Measurements from ENCODE around the gene RPS3A. TPM values are rescaled to one million over a fixed set of nuclear protein-coding genes. Genes with fewer than 3 reads are reported as not detected.

Gene RPS3A
- polyA plus RNA-seq, 3 donors = 1,088 to 1,816 (median 1,582) TPM

DNA sequence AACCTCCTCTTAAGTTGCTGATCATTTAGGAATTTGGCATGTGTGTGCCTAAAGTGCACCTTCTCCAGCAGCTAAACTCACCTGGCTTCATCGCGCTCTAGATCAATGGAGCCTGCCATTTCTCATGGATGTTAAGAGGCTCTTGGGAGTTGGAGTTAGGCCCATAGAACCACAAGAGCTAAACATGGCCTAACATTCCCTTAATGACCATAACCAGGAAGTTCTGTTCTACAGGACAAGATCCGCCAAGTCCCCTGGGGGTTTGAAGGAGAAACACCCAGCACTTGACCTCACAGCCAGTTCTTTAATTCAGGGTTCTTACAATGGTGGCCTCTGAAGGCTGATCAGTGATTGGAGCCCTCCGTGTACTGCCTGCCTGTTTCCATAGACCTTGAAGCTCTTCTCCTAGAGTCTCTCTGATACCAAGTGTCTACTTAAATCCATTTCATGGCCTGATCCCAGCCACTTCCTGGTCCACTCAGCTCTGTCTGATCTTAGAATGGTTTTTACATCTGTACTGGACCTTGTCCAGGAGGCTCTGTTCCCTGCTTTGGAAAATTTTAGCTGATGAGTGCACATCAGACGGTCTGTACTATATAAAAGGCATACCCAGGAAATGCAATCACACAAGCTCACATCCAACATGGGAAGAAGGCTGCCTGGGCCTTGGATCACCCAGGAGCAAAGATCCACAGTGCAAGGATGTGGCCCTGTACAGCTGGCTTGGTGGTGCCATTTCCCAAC, 45.1 kb downstream of the RPS3A start:
- TF ChIP-seq, protein P1, sequence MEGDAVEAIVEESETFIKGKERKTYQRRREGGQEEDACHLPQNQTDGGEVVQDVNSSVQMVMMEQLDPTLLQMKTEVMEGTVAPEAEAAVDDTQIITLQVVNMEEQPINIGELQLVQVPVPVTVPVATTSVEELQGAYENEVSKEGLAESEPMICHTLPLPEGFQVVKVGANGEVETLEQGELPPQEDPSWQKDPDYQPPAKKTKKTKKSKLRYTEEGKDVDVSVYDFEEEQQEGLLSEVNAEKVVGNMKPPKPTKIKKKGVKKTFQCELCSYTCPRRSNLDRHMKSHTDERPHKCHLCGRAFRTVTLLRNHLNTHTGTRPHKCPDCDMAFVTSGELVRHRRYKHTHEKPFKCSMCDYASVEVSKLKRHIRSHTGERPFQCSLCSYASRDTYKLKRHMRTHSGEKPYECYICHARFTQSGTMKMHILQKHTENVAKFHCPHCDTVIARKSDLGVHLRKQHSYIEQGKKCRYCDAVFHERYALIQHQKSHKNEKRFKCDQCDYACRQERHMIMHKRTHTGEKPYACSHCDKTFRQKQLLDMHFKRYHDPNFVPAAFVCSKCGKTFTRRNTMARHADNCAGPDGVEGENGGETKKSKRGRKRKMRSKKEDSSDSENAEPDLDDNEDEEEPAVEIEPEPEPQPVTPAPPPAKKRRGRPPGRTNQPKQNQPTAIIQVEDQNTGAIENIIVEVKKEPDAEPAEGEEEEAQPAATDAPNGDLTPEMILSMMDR (IDR thresholded peaks at IDR 0.05) = no peak
- H2AFZ ChIP-seq (ENCODE audit: insufficient read depth, low read depth, low read length, poor library complexity, severe bottlenecking) = no peak overlapping the region
- no peak overlapping the region for H3K4me3 ChIP-seq (replicated peaks in 1 of 3; ENCODE audit: low read depth in 2 of 3, low read length in 3 of 3)
- Mint-ChIP-seq H3K36me3 (no peaks in the 10 kb centered on the region), H3K4me3 (no peak overlapping the region), H3K27me3 (ENCODE audit: low read depth in 3 of 3) (peaks cover 0 to 4% (median 2%) of the 10 kb centered on the region in 3 donors), H3K9me3 (peaks cover 0 to 2% (median 0%) of the 10 kb centered on the region in 7 donors), H3K4me1 (no peaks in the 10 kb centered on the region), H3K27ac (no peak overlapping the region)
- no peaks in the 10 kb centered on the region for H3K9me3 ChIP-seq (replicated peaks in 1 of 2; ENCODE audit: control insufficient read depth in 1 of 2, insufficient read depth in 1 of 2, low read length in 2 of 2)
- H3K4me2 ChIP-seq (replicated peaks; ENCODE audit: extremely low read depth, low read length, poor library complexity, severe bottlenecking) = no peak overlapping the region
- DNase-seq = no peak
- no peaks in the 10 kb centered on the region for H3K4me1 ChIP-seq (ENCODE audit: control insufficient read depth in 1 of 2, insufficient read depth in 2 of 2, low read length in 2 of 2)
- 93% methylated on average over 2 of the region's 5 CpGs for WGBS (ENCODE audit: insufficient coverage)
- no peak overlapping the region for H3K9ac ChIP-seq (ENCODE audit: insufficient read depth, low read length, poor library complexity, severe bottlenecking)
- intact Hi-C loops (cut with micrococcal nuclease) = no loop called here
- no peaks in the 10 kb centered on the region for H3K36me3 ChIP-seq (replicated peaks in 1 of 2; ENCODE audit: control insufficient read depth in 1 of 2, insufficient read depth in 2 of 2, low read length in 2 of 2)
- no peaks in the 10 kb centered on the region for H3K79me2 ChIP-seq (ENCODE audit: insufficient read depth, low read length)
- no peaks in the 10 kb centered on the region for H4K20me1 ChIP-seq (ENCODE audit: insufficient read depth, low read length)
- H3K27me3 ChIP-seq (ENCODE audit: control insufficient read depth in 2 of 2, insufficient read depth in 2 of 2, low read length in 2 of 2) = no peaks in the 10 kb centered on the region
- H3K27ac ChIP-seq (ENCODE audit: low read depth in 1 of 2, low read length in 2 of 2) = no peak overlapping the region

GRCh38 chr4:151147000-151147399, 47.6 kb downstream of the RPS3A start:
- no peaks in the 10 kb centered on the region for H3K9me3 ChIP-seq (replicated peaks in 1 of 2; ENCODE audit: control insufficient read depth in 1 of 2, insufficient read depth in 1 of 2, low read length in 2 of 2)
- H4K20me1 ChIP-seq (ENCODE audit: insufficient read depth, low read length) = no peaks in the 10 kb centered on the region
- H3K4me2 ChIP-seq (replicated peaks; ENCODE audit: extremely low read depth, low read length, poor library complexity, severe bottlenecking) = no peak overlapping the region
- Mint-ChIP-seq H3K4me3 (no peak overlapping the region), H3K27me3 (ENCODE audit: low read depth in 3 of 3) (peaks cover 2 to 4% (median 3%) of the 10 kb centered on the region in 3 donors), H3K9me3 (no peaks in the 10 kb centered on the region), H3K27ac (no peak overlapping the region), H3K36me3 (no peaks in the 10 kb centered on the region), H3K4me1 (no peaks in the 10 kb centered on the region)
- H3K4me3 ChIP-seq (replicated peaks in 1 of 3; ENCODE audit: low read depth in 2 of 3, low read length in 3 of 3) = no peak overlapping the region
- intact Hi-C loops (cut with micrococcal nuclease) = no loop called here
- no peaks in the 10 kb centered on the region for H3K4me1 ChIP-seq (ENCODE audit: control insufficient read depth in 1 of 2, insufficient read depth in 2 of 2, low read length in 2 of 2)
- no peaks in the 10 kb centered on the region for H3K27me3 ChIP-seq (ENCODE audit: control insufficient read depth in 2 of 2, insufficient read depth in 2 of 2, low read length in 2 of 2)
- no peak overlapping the region for H3K9ac ChIP-seq (ENCODE audit: insufficient read depth, low read length, poor library complexity, severe bottlenecking)
- H3K36me3 ChIP-seq (replicated peaks in 1 of 2; ENCODE audit: control insufficient read depth in 1 of 2, insufficient read depth in 2 of 2, low read length in 2 of 2) = no peaks in the 10 kb centered on the region
- no peaks in the 10 kb centered on the region for H3K79me2 ChIP-seq (ENCODE audit: insufficient read depth, low read length)
- no CpG with 5 or more reads among the region's 3 CpGs for WGBS (ENCODE audit: insufficient coverage)
- no peak overlapping the region for H2AFZ ChIP-seq (ENCODE audit: insufficient read depth, low read depth, low read length, poor library complexity, severe bottlenecking)
- TF ChIP-seq, protein P1 (IDR thresholded peaks at IDR 0.05) = no peak
- H3K27ac ChIP-seq (ENCODE audit: low read depth in 1 of 2, low read length in 2 of 2) = no peak overlapping the region
- DNase-seq = no peak
